ENCODE results near the gene PPP6R2. TPM values are rescaled to one million over a fixed set of nuclear protein-coding genes. Genes with fewer than 3 reads are reported as not detected.

The PPP6R2 gene
- total and polyA plus RNA-seq, 9 of the 15 experiments (the other 6 are each of a cell fraction or from before 2014, with no cell fraction given), result 0.32 to 39.8 (median 21.4) TPM

GRCh38 chr22:50303848-50304527, 39.1 kb upstream of the PPP6R2 start:
- intact Hi-C loops (cut with micrococcal nuclease), result no loop called here
- peak in 3 of 4 experiments; percentile 23 to 47 (median 41) for DNase-seq (ENCODE audit: extremely low read depth in 1 of 4, low spot score in 3 of 4)
- peaks cover 52% of the 10 kb centered on the region for H3K79me2 ChIP-seq (ENCODE audit: control insufficient read depth, insufficient read depth, low read length)
- peak; percentile 28; the same call in 2 of the 3 replicates for ATAC-seq
- no peaks in the 10 kb centered on the region for H3K9me1 ChIP-seq (ENCODE audit: control insufficient read depth, insufficient read depth, low read length)
- 68% methylated on average over 8 of the region's 11 CpGs for WGBS (ENCODE audit: insufficient coverage, low coverage, missing lambda C conversion rate)
- POLR2A ChIA-PET, result interaction anchor here (0.6 to 2.5 kb wide), 3 partner anchors 10 to 48 kb away, joined by 4 to 11 read pairs (median 6); no protein-coding TSS in a partner anchor
- H3K27me3 ChIP-seq (ENCODE audit: control insufficient read depth in 2 of 2, insufficient read depth in 2 of 2, low read length in 2 of 2), result no peaks in the 10 kb centered on the region
- no TSS peak for BruUV-seq (replicated peaks)
- H3K4me3 ChIP-seq, result no peak overlapping the region
- no peak overlapping the region for H2AFZ ChIP-seq (ENCODE audit: low read depth, low read length)
- no peak for TF ChIP-seq EP400 (IDR thresholded peaks at IDR 0.05)
- TF ChIP-seq FOXJ2 (tag; IDR thresholded peaks at IDR 0.05), result no peak
- TF ChIP-seq RBM22 (IDR thresholded peaks at IDR 0.05; ENCODE audit: low read depth, low read length, poor library complexity, severe bottlenecking), result no peak
- 0 out of 2 replicates have a peak, but pooled peaks have one; percentile 20 for TF ChIP-seq POLR2G (IDR thresholded peaks at IDR 0.05; ENCODE audit: low read depth, low read length)
- TF ChIP-seq YBX1 (IDR thresholded peaks at IDR 0.05), result no peak
- in situ Hi-C loops (cut with MboI), result no loop called here
- no peak overlapping the region for H3K4me2 ChIP-seq (ENCODE audit: insufficient read depth, low read length)
- no peaks in the 10 kb centered on the region for H3K9me3 ChIP-seq (replicated peaks; ENCODE audit: control insufficient read depth, insufficient read depth, low read depth, low read length)
- H3K9ac ChIP-seq (ENCODE audit: insufficient read depth in 1 of 2, low read depth in 2 of 2, low read length in 2 of 2), result peak overlapping the region in 1 of 2 experiments; percentile 78; a peak in 2 of 4 replicates
- peaks cover 34 to 93% of the 10 kb centered on the region in 2 experiments for H3K4me1 ChIP-seq (replicated peaks in 1 of 2; ENCODE audit: control insufficient read depth in 2 of 2, insufficient read depth in 2 of 2, low read length in 2 of 2)
- FAIRE-seq, result no peak
- CTCF ChIA-PET (ENCODE audit: low intra/inter-chr PET ratio), result no interaction called here
- no peaks in the 10 kb centered on the region for H4K20me1 ChIP-seq (replicated peaks; ENCODE audit: control insufficient read depth, insufficient read depth, low read length)
- H3K36me3 ChIP-seq (ENCODE audit: control insufficient read depth, insufficient read depth, low read length), result no peaks in the 10 kb centered on the region
- H3K27ac ChIP-seq (ENCODE audit: extremely low read depth, low read depth, low read length), result 0 out of 3 replicates have a peak overlapping the region, but pooled peaks have one; percentile 30
